HG02884 (cell line): Measurements from ENCODE around the gene EXOC3L4.

ENCODE experiments used
- ATAC-seq: cut with Tn5 transposase; IDR thresholded peaks from one replicate; pipeline ENCODE4 v1.9.1; 2021; ENCODE audit warnings: mild to moderate bottlenecking, moderate library complexity; ENCODE audit not compliant: unreplicated experiment

EXOC3L4 gene

GRCh38 chr14:103130017-103130764 lies 35.7 kb downstream of the EXOC3L4 start:
- no peak for ATAC-seq

- no peak for ATAC-seq
These were observed 36.4 kb downstream of the EXOC3L4 start for GRCh38 chr14:103130965-103131364.

- no peak for ATAC-seq
These were observed 37.1 kb downstream of the EXOC3L4 start for GRCh38 chr14:103131580-103131979.

GRCh38 chr14:103132381-103133209 lies 38.1 kb downstream of the EXOC3L4 start:
- ATAC-seq, result no peak

- ATAC-seq, result no peak
These were observed 39.0 kb downstream of the EXOC3L4 start for GRCh38 chr14:103133210-103134140.

GRCh38 chr14:103134405-103134804 lies 39.9 kb downstream of the EXOC3L4 start:
- ATAC-seq, result no peak

GRCh38 chr14:103134919-103135318 lies 40.4 kb downstream of the EXOC3L4 start:
- no peak for ATAC-seq

- no peak for ATAC-seq
These were observed 41.1 kb downstream of the EXOC3L4 start for GRCh38 chr14:103135333-103136260.

GRCh38 chr14:103136388-103137271 lies 42.1 kb downstream of the EXOC3L4 start:
- ATAC-seq, result no peak

- no peak for ATAC-seq
These were observed 43.3 kb downstream of the EXOC3L4 start for GRCh38 chr14:103137689-103138300.

- ATAC-seq, result no peak
These were observed 44.0 kb downstream of the EXOC3L4 start for GRCh38 chr14:103138301-103139131.

GRCh38 chr14:103139132-103140025 lies 44.9 kb downstream of the EXOC3L4 start:
- no peak for ATAC-seq

GRCh38 chr14:103140316-103141109 lies 46.0 kb downstream of the EXOC3L4 start:
- peak; percentile 53 for ATAC-seq

GRCh38 chr14:103141117-103141796 lies 46.7 kb downstream of the EXOC3L4 start:
- ATAC-seq, result no peak

- no peak for ATAC-seq
These were observed 47.5 kb downstream of the EXOC3L4 start for GRCh38 chr14:103142026-103142425.
